B cell (primary cell): ENCODE data around the gene EYS. TPM values are rescaled to one million over a fixed set of nuclear protein-coding genes. Genes with fewer than 3 reads are reported as not detected.

ENCODE experiments used
- ATAC-seq: fragments of 200-7000 bp; cut with Tn5 transposase; one replicate; pipeline ENCODE4 v1.10.0; 2021; ENCODE audit warnings: low read depth, mild to moderate bottlenecking, moderate number of reproducible peaks, moderate library complexity
- CTCF ChIA-PET: fragments of 350-600 bp; sonication (Branson Sonifier 250); formaldehyde crosslinking; loops from one replicate; lab custom pipeline; 2021; ENCODE audit warnings: antibody characterized with exemption, inconsistent platforms; lab: Charles Lee
- POLR2A ChIA-PET: fragments of 350-600 bp; sonication (Branson Sonifier 250); formaldehyde crosslinking; loops from one replicate; lab custom pipeline; 2021; ENCODE audit warnings: antibody characterized with exemption; lab: Charles Lee
- DNase-seq: peaks from one replicate; pipeline ENCODE4 v3.0.0; 2013
- H2AFZ ChIP-seq: 2 replicates; pipeline ENCODE4 v1.6.1; 2012; ENCODE audit warnings: mild to moderate bottlenecking, low read depth, low read length; ENCODE audit not compliant: insufficient read depth, poor library complexity, severe bottlenecking
- H3K27ac ChIP-seq, 2 donors: 1 replicate in 1 of 2; 2 replicates in 1 of 2; pipeline ENCODE4 v1.5.1; 2012 to 2013; ENCODE audit warnings: low read length in 2 of 2, mild to moderate bottlenecking in 2 of 2, moderate library complexity in 1 of 2
- H3K27me3 ChIP-seq, 4 experiments: fragments of 200-600 bp in 1 of 4; sonication (generic) in 1 of 4; replicated peaks in 1 of 4; 1 replicate in 2 of 4; 2 replicates in 2 of 4; pipeline versions ENCODE4 v1.6.1 to v1.7.0; 2013 to 2016; ENCODE audit warnings: low read length in 3 of 4, mild to moderate bottlenecking in 2 of 4, mixed read lengths in 1 of 4, moderate library complexity in 1 of 4; ENCODE audit not compliant: insufficient read depth in 4 of 4, control insufficient read depth in 3 of 4; ENCODE audit errors: control extremely low read depth in 1 of 4
- H3K36me3 ChIP-seq, 2 experiments: replicated peaks in 1 of 2; 1 replicate in 1 of 2; 2 replicates in 1 of 2; pipeline versions ENCODE4 v1.6.1 to v1.7.1; 2013; ENCODE audit warnings: low read length in 1 of 2; ENCODE audit not compliant: insufficient read depth in 2 of 2, control insufficient read depth in 1 of 2; ENCODE audit errors: control extremely low read depth in 1 of 2, extremely low read depth in 1 of 2
- H3K4me1 ChIP-seq, 2 donors: fragments of 200-600 bp in 1 of 2; sonication (generic) in 1 of 2; 1 replicate in 1 of 2; 2 replicates in 1 of 2; pipeline versions ENCODE4 v1.5.1 to v1.6.1; 2013 to 2017; ENCODE audit warnings: low read length in 2 of 2; ENCODE audit not compliant: control insufficient read depth in 2 of 2, insufficient read depth in 2 of 2
- H3K4me2 ChIP-seq: replicated peaks from 2 replicates; pipeline ENCODE3; 2012; ENCODE audit warnings: mild to moderate bottlenecking, low read depth, low read length; ENCODE audit not compliant: poor library complexity, severe bottlenecking
- H3K4me3 ChIP-seq, 5 experiments: fragments of 200-600 bp in 1 of 5; sonication (generic) in 1 of 5; 1 replicate in 3 of 5; 2 replicates in 2 of 5; pipeline versions ENCODE4 v1.5.1 to v1.7.0; 2011 to 2016; ENCODE audit warnings: low read length in 4 of 5, mild to moderate bottlenecking in 4 of 5, low read depth in 2 of 5, control low read depth in 1 of 5, moderate library complexity in 1 of 5; ENCODE audit not compliant: insufficient read depth in 1 of 5; ENCODE audit errors: control extremely low read depth in 1 of 5, extremely low read depth in 1 of 5
- H3K79me2 ChIP-seq: fragments of 200-600 bp; sonication (generic); one replicate; pipeline ENCODE4 v1.6.0; 2016; ENCODE audit warnings: low read length; ENCODE audit not compliant: control insufficient read depth, insufficient read depth
- H3K9ac ChIP-seq: fragments of 200-600 bp; sonication (generic); 2 replicates; pipeline ENCODE4 v1.6.1; 2017; ENCODE audit warnings: mild to moderate bottlenecking, low read length, moderate library complexity
- H3K9me3 ChIP-seq, 3 donors: one replicate each; pipeline versions ENCODE4 v1.6.1 to v1.7.1; 2013; ENCODE audit warnings: low read length in 2 of 3; ENCODE audit not compliant: control insufficient read depth in 2 of 3, insufficient read depth in 1 of 3; ENCODE audit errors: control extremely low read depth in 1 of 3
- H4K20me1 ChIP-seq: 2 replicates; pipeline ENCODE4 v1.6.0; 2012; ENCODE audit warnings: mild to moderate bottlenecking, low read length; ENCODE audit not compliant: insufficient read depth, control insufficient read depth, poor library complexity, severe bottlenecking
- H3K27ac Mint-ChIP-seq: one replicate; pipeline ENCODE4 v1.8.0; 2021; ENCODE audit warnings: mixed read lengths
- H3K27me3 Mint-ChIP-seq: one replicate; pipeline ENCODE4 v1.8.0; 2021; ENCODE audit warnings: mixed read lengths
- H3K4me1 Mint-ChIP-seq: one replicate; pipeline ENCODE4 v1.8.0; 2021; ENCODE audit warnings: mixed read lengths
- H3K4me3 Mint-ChIP-seq: one replicate; pipeline ENCODE4 v1.8.0; 2021; ENCODE audit warnings: mixed read lengths
- H3K9me3 Mint-ChIP-seq: one replicate; pipeline ENCODE4 v1.8.0; 2022; ENCODE audit warnings: mixed read lengths; ENCODE audit not compliant: insufficient read depth
- EZH2 ChIP-seq: IDR thresholded peaks from 2 replicates; pipeline ENCODE4 v1.6.1; 2012; ENCODE audit warnings: borderline replicate concordance, low read depth, mild to moderate bottlenecking, moderate library complexity, low read length; ENCODE audit not compliant: insufficient read depth, poor library complexity, severe bottlenecking
- WGBS: methylation state at CpG from one replicate; pipeline ENCODE4 v1.1.5; 2013; ENCODE audit warnings: missing lambda C conversion rate; ENCODE audit not compliant: insufficient coverage; 5-methylcytosine and 5-hydroxymethylcytosine counted together
- intact Hi-C: fragments of 100-400 bp; cut with micrococcal nuclease; formaldehyde crosslinking; loops from one replicate; pipeline ENCODE4 v1.10.0; 2022
- polyA plus RNA-seq: library from polyadenylated mRNA; depleted of rRNA; stranded (reverse); fragments of >200 nt; gene quantifications from 2 replicates; pipeline ENCODE4 v1.2.3, GENCODE V29; 2012
- total RNA-seq, 2 donors: library from RNA; stranded (reverse); fragments of 120-200 nt in 1 of 2; gene quantifications; 1 replicate in 1 of 2; 2 replicates in 1 of 2; pipeline versions ENCODE4 v1.2.3 to v1.2.4, GENCODE V29; 2013 to 2022
- TF ChIP-seq, protein P1 (sequence below): fragments of 200-600 bp; IDR thresholded peaks from one replicate; pipeline ENCODE4 v1.8.0; 2022; ENCODE audit warnings: antibody characterized with exemption, mild to moderate bottlenecking

The EYS gene
- total and polyA plus RNA-seq, 2 donors (not counting 1 experiment from before 2014, with no cell fraction given), result not detected

DNA sequence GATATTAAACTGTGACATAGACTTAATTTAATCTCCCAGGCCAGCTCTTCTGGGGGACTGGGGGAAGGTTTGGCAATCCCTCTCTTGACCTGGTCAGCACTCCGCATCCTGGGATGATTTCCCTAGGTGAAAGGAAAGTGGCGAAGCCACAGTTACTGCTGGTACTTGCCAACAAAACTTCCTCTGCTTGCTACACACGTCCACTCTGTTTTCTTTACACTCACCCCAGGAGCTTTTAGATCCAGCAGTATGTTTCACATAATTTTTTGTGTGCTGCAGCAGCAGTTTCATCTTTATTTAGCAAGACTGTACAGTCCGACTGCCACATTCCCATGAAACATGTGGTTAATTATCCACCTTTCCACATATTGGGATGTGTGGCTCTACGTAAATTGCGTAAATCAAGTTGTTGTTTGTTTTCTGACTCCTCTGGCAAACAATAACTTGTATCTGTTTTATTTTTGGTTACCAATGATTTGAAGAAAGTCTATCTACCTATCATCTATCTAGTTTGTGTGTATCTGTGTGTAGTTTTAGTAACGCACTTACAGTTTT, 1787.4 kb downstream of the EYS start:
- no peak overlapping the region for H3K9ac ChIP-seq
- H3K27ac ChIP-seq, result no peak overlapping the region
- ATAC-seq (no peak), DNase-seq (no peak)
- H3K4me3 ChIP-seq, result no peak overlapping the region
- peaks cover 15% of the 10 kb centered on the region for H3K27me3 Mint-ChIP-seq
- WGBS, result 87% methylated on average over 3 of the region's 7 CpGs
- H3K36me3 ChIP-seq, result no peaks in the 10 kb centered on the region
- ChIA-PET POLR2A (no interaction called here), CTCF (interaction anchor here (0.7 kb wide), 1 partner anchor 134 kb away, joined by 3 read pairs; no protein-coding TSS in a partner anchor)
- H2AFZ ChIP-seq, result no peak overlapping the region
- H3K9me3 ChIP-seq, result no peaks in the 10 kb centered on the region
- H4K20me1 ChIP-seq, result no peaks in the 10 kb centered on the region
- no peaks in the 10 kb centered on the region for H3K79me2 ChIP-seq
- no peak overlapping the region for H3K4me2 ChIP-seq
- no peaks in the 10 kb centered on the region for H3K4me1 Mint-ChIP-seq
- H3K27ac Mint-ChIP-seq, result no peak overlapping the region
- no peak for TF ChIP-seq EZH2
- TF ChIP-seq, protein P1, sequence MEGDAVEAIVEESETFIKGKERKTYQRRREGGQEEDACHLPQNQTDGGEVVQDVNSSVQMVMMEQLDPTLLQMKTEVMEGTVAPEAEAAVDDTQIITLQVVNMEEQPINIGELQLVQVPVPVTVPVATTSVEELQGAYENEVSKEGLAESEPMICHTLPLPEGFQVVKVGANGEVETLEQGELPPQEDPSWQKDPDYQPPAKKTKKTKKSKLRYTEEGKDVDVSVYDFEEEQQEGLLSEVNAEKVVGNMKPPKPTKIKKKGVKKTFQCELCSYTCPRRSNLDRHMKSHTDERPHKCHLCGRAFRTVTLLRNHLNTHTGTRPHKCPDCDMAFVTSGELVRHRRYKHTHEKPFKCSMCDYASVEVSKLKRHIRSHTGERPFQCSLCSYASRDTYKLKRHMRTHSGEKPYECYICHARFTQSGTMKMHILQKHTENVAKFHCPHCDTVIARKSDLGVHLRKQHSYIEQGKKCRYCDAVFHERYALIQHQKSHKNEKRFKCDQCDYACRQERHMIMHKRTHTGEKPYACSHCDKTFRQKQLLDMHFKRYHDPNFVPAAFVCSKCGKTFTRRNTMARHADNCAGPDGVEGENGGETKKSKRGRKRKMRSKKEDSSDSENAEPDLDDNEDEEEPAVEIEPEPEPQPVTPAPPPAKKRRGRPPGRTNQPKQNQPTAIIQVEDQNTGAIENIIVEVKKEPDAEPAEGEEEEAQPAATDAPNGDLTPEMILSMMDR, result no peak
- no peaks in the 10 kb centered on the region for H3K4me1 ChIP-seq
- H3K27me3 ChIP-seq, result no peaks in the 10 kb centered on the region
- no peaks in the 10 kb centered on the region for H3K9me3 Mint-ChIP-seq
- H3K4me3 Mint-ChIP-seq, result no peak overlapping the region
- intact Hi-C loops, result no loop called here

DNA sequence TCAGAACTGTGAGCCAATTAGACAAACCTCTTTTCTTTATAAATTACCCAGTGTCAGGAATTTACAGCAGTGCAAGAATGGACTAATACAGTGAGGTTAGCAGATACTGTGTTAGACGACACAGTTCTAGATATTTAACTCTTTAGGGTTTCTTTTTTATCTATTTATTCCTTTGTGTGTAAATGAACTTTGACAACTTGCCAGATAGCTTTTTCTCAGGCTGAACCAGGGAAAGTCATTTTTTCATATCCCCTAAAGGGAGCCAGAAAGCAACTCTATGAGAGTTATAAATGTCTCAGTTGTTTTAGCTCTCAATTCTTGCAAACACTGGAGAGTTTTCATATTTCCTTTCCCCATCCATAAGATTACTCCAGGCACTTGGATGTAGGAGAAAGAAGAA, 1794.1 kb downstream of the EYS start:
- no peak for TF ChIP-seq EZH2
- TF ChIP-seq, protein P1, result no peak
- no peak overlapping the region for H3K9ac ChIP-seq
- no CpG with 5 or more reads among the region's 1 CpG for WGBS
- Mint-ChIP-seq H3K4me3 (no peak overlapping the region), H3K27ac (no peak overlapping the region), H3K27me3 (no peaks in the 10 kb centered on the region), H3K9me3 (no peaks in the 10 kb centered on the region), H3K4me1 (no peaks in the 10 kb centered on the region)
- DNase-seq, result no peak
- no peaks in the 10 kb centered on the region for H3K9me3 ChIP-seq
- H3K27ac ChIP-seq, result no peak overlapping the region
- intact Hi-C loops, result no loop called here
- no peaks in the 10 kb centered on the region for H3K79me2 ChIP-seq
- H3K36me3 ChIP-seq, result no peaks in the 10 kb centered on the region
- ATAC-seq, result no peak
- no peaks in the 10 kb centered on the region for H3K27me3 ChIP-seq
- ChIA-PET POLR2A (no interaction called here), CTCF (no interaction called here)
- no peak overlapping the region for H3K4me3 ChIP-seq
- no peak overlapping the region for H3K4me2 ChIP-seq
- H2AFZ ChIP-seq, result no peak overlapping the region
- no peaks in the 10 kb centered on the region for H3K4me1 ChIP-seq
- H4K20me1 ChIP-seq, result no peaks in the 10 kb centered on the region
